ENCODE measurements around the gene FN1. TPM values are rescaled to one million over a fixed set of nuclear protein-coding genes. Genes with fewer than 3 reads are reported as not detected.

The FN1 gene
- polyA plus RNA-seq, 2 of the 4 experiments (the other 2 are of a cell fraction) = 203 to 500 TPM

DNA sequence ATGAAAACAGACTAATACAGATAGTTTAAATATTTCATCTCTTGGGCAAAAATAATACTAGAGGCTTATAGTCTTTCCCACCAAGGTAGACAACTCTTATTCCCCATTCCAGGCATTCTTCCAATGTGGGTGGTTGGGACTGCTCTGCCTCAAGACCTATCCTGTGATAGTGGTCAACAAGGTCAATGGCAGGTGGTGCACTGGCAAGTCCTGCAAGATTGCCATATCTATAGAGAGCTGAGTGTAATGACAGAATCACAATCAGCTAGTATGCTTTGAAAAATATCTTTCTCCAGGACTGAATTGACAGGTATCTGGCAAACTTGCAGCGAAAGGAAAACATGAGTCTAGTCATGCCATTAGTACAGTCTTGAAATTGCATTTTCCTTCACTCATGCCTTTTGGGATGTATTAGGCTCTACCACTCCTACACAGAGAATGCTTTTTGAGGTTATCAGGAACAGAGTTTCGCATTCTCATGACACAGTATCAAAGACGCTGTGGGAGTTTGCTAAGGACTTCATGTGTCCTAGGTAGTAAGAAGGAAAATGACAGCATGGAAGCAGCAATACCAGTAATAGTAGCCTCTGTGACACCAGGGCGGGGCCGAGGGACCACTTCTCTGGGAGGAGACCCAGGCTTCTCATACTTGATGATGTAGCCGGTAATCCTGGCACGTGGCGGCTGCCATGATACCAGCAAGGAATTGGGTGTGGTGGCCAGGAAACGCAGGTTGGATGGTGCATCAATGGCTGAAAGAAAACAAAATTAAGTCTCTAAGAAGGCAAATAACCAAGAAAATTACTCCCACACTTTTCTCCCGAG is 61.0 kb downstream of the FN1 start:
- Histone ChIP-seq H3K4me1 (no peaks in the 10 kb centered on the region), H3K9me3 (no peaks in the 10 kb centered on the region), H3K27ac (no peak overlapping the region), H3K4me2 (no peak overlapping the region), H3K4me3 (no peak overlapping the region)
- 88% methylated on average over 10 of the region's 10 CpGs for WGBS (ENCODE audit: missing lambda C conversion rate)
- ChIA-PET POLR2A (no interaction called here), CTCF (no interaction called here)
- no peak for DNase-seq (ENCODE audit: low read depth in 1 of 2, low spot score in 1 of 2)
- no peak for FAIRE-seq
- TF ChIP-seq RARB (CRISPR knock-in tag; IDR thresholded peaks at IDR 0.05) (no peak), MAFK (IDR thresholded peaks at IDR 0.05; ENCODE audit: partially characterized antibody) (no peak), POLR2AphosphoS2 (conservative IDR thresholded peaks at IDR 0.05; ENCODE audit: low read length) (no peak), ZC3H11A (IDR thresholded peaks at IDR 0.05) (no peak)
- ATAC-seq = no peak

DNA sequence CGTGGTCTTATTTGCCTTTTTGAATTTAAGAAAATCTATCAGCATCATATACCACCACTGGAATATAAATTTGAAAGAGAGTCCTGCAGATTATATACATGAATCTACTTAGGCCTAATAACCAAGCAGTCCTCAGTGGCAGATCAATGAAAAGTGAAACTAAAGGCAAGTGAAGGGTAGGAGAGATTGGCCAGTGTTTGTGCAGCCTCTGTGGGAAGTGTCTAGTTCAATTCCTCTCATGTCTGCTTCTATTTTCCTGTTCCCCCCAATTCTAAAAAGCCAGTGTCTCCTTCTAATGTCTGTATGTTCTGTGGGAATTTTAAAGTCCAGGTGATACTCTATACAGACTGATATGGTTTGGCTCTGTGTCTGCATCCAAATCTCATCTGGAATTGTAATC is 61.9 kb downstream of the FN1 start:
- CTCF ChIA-PET = no interaction called here

DNA sequence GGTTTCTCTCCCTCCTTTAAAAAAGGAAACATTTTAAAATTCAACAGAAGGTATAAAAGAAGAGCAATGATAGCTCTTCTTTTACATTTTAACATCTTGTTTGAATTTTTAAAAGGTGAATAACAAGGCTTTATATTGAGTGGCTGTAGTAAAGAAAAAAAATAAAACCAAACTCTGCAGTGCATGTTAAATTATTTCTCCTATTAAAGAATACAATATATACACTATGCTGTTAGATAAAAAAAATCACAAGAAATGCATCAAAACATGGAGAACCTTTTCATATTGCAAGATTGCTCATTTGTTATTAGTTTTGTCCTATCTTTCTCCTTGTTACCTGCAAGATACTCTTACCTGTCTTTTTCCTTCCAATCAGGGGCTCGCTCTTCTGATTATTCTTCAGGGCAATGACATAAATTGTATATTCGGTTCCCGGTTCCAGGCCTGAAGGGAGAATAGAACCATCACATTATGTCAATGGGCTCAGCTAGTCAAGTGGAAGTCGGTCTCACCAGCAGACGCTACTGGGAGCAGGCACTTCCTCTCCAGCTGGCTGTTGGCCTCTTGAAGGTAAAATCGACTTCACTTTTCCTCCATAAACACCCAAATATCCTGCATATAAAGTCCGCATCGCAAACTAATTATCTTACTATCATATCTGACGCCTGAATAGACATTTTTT is 62.8 kb downstream of the FN1 start:
- no peak for ATAC-seq
- H3K4me3 ChIP-seq = no peak overlapping the region
- WGBS (ENCODE audit: missing lambda C conversion rate) = 93% methylated on average over 9 of the region's 9 CpGs
- DNase-seq (ENCODE audit: low read depth in 1 of 2, low spot score in 1 of 2) = no peak
- H3K9me3 ChIP-seq = no peaks in the 10 kb centered on the region
- no peaks in the 10 kb centered on the region for H3K4me1 ChIP-seq
- FAIRE-seq = no peak
- no peak for TF ChIP-seq RARB (CRISPR knock-in tag; IDR thresholded peaks at IDR 0.05)
- TF ChIP-seq HEYL (CRISPR knock-in tag; IDR thresholded peaks at IDR 0.05) = no peak
- no peak for TF ChIP-seq POLR2A (IDR thresholded peaks at IDR 0.05; ENCODE audit: low read length)
- TF ChIP-seq, protein P1, sequence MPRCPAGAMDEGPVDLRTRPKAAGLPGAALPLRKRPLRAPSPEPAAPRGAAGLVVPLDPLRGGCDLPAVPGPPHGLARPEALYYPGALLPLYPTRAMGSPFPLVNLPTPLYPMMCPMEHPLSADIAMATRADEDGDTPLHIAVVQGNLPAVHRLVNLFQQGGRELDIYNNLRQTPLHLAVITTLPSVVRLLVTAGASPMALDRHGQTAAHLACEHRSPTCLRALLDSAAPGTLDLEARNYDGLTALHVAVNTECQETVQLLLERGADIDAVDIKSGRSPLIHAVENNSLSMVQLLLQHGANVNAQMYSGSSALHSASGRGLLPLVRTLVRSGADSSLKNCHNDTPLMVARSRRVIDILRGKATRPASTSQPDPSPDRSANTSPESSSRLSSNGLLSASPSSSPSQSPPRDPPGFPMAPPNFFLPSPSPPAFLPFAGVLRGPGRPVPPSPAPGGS (IDR thresholded peaks at IDR 0.05) = no peak
- no peak for TF ChIP-seq ZSCAN20 (CRISPR knock-in tag; IDR thresholded peaks at IDR 0.05)
- TF ChIP-seq HOXB5 (CRISPR knock-in tag; IDR thresholded peaks at IDR 0.05) = no peak
- TF ChIP-seq EHF (CRISPR knock-in tag; IDR thresholded peaks at IDR 0.05) = no peak
- no peak for TF ChIP-seq FOXS1 (CRISPR knock-in tag; IDR thresholded peaks at IDR 0.05)
- TF ChIP-seq HOXB13 (CRISPR knock-in tag; IDR thresholded peaks at IDR 0.05; ENCODE audit: low read depth) = no peak
- no peak for TF ChIP-seq KDM1A (IDR thresholded peaks at IDR 0.05; ENCODE audit: low read depth)
- TF ChIP-seq SREBF2 (IDR thresholded peaks at IDR 0.05) = no peak
- TF ChIP-seq NPAS2 (CRISPR knock-in tag; IDR thresholded peaks at IDR 0.05; ENCODE audit: borderline replicate concordance) = no peak
- TF ChIP-seq EHMT2 (IDR thresholded peaks at IDR 0.05; ENCODE audit: low read depth) = no peak
- no peak for TF ChIP-seq ESRRA (IDR thresholded peaks at IDR 0.05; ENCODE audit: borderline replicate concordance, low read length)
- TF ChIP-seq JUNB (IDR thresholded peaks at IDR 0.05) = no peak
- TF ChIP-seq ATOH8 (CRISPR knock-in tag; IDR thresholded peaks at IDR 0.05; ENCODE audit: low read depth) = no peak
- TF ChIP-seq GATA3 (IDR thresholded peaks at IDR 0.05; ENCODE audit: borderline replicate concordance) = no peak
- no peak for TF ChIP-seq FOSB (CRISPR knock-in tag; IDR thresholded peaks at IDR 0.05)
- TF ChIP-seq, protein P2, sequence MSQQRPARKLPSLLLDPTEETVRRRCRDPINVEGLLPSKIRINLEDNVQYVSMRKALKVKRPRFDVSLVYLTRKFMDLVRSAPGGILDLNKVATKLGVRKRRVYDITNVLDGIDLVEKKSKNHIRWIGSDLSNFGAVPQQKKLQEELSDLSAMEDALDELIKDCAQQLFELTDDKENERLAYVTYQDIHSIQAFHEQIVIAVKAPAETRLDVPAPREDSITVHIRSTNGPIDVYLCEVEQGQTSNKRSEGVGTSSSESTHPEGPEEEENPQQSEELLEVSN (IDR thresholded peaks at IDR 0.05; ENCODE audit: borderline replicate concordance, low read depth) = no peak
- no peak for TF ChIP-seq MAFK (IDR thresholded peaks at IDR 0.05; ENCODE audit: partially characterized antibody)
- no peak overlapping the region for H3K4me2 ChIP-seq
- ChIA-PET POLR2A (no interaction called here), CTCF (no interaction called here)
- no peak overlapping the region for H3K27ac ChIP-seq

More for the DNA sequence above, 61.9 kb downstream of the FN1 start:
- H3K4me1 ChIP-seq = no peaks in the 10 kb centered on the region
- no peaks in the 10 kb centered on the region for H3K9me3 ChIP-seq
- ATAC-seq = no peak
- TF ChIP-seq BHLHE40 (IDR thresholded peaks at IDR 0.05; ENCODE audit: low read depth, low read length) = no peak
- TF ChIP-seq, protein P2 (IDR thresholded peaks at IDR 0.05; ENCODE audit: borderline replicate concordance, low read depth) = no peak
- no peak for TF ChIP-seq MAFK (IDR thresholded peaks at IDR 0.05; ENCODE audit: partially characterized antibody)
- TF ChIP-seq, protein P3, sequence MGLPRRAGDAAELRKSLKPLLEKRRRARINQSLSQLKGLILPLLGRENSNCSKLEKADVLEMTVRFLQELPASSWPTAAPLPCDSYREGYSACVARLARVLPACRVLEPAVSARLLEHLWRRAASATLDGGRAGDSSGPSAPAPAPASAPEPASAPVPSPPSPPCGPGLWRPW (IDR thresholded peaks at IDR 0.05) = no peak
- TF ChIP-seq CHD4 (IDR thresholded peaks at IDR 0.05; ENCODE audit: borderline replicate concordance) = no peak
- no peak for TF ChIP-seq RFX5 (IDR thresholded peaks at IDR 0.05)
- no peak for FAIRE-seq
- H3K4me2 ChIP-seq = no peak overlapping the region
- no peak overlapping the region for H3K4me3 ChIP-seq
- no peak for DNase-seq (ENCODE audit: low read depth in 1 of 2, low spot score in 1 of 2)
- no peak overlapping the region for H3K27ac ChIP-seq
- POLR2A ChIA-PET = no interaction called here
- WGBS (ENCODE audit: missing lambda C conversion rate) = 92% methylated on average over 1 of the region's 1 CpG

Measured in A549 (cell line).